HG02884 (cell line): Measurements from ENCODE around the gene C3orf18.

Experiments used
- ATAC-seq: cut with Tn5 transposase; IDR thresholded peaks from one replicate; pipeline ENCODE4 v1.9.1; 2021; ENCODE audit warnings: mild to moderate bottlenecking, moderate library complexity; ENCODE audit not compliant: unreplicated experiment

C3orf18 gene

GRCh38 chr3:50551681-50552435 is 15.7 kb downstream of the C3orf18 start:
- ATAC-seq, result no peak

DNA sequence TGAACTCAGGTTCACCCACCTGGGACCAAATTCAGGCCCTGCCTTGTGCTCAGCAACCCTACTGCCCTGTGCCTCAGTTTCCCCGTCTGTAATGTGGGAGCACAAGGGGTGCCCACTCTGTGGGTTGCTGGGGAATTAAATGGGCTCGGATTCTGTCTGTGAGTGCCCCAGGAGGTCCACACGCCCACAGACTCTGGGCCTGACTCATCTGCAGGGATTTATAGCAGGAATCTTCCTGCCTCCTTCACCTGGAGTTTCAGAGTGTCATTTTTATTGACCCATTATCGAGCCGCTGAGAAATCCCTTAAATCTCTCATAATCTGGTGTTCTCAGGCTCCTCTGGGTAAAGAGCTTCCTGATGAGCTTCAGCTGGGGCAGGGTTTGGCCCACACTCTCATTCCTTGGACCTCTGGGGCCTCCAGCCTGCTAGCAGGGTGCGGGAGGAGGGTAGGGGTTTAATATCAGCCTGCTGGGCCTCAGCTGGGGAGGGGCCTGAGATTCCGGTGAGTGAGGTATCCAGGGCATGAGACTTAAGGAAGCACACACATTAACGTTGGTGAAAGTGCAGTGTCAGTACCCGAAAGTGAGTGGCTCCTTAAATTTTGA is 16.4 kb downstream of the C3orf18 start:
- no peak for ATAC-seq

GRCh38 chr3:50550079-50550736 is 17.3 kb downstream of the C3orf18 start:
- ATAC-seq, result no peak

DNA sequence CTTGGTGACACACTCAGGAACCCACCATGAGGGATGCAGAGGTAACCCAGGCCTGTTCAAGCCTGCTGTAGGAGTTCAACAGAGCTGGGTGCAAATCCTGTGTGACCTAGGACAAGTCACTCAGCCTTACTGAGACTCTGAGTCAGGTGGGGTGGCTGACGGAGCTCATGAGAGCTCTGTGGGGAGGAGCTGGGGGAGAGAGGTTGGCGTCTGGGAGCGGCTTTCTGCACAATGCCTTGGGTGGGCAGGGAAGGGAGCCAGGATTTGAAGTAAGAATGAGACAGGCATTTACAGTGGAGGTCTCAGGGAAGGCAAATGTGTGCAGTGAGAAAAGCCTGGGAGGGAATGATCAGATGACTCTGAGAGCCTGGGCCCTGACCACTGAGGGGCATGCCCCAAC is 18.3 kb downstream of the C3orf18 start:
- ATAC-seq, result no peak

DNA sequence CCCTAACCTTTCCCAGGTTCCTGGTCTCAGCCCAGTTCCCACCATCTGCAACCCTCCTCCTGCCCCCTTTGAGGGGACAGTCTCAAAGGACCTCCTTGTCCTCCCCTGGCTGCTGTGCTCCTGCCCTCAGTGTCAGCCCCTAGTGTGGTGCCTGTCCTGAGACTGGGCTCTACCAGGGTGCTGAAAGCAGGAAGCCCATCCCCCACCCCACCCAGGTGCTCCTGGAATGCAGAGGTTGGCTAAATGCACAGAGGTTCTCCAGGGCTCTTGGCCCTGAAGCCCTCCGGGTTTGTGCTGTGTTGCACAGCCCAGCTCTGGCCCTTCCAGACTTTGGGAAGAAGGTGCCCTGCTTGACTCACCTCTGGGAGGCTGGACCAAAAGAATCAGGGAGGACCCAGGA is 21.8 kb downstream of the C3orf18 start:
- ATAC-seq, result no peak

GRCh38 chr3:50542177-50543034 is 25.1 kb downstream of the C3orf18 start:
- ATAC-seq, result no peak

DNA sequence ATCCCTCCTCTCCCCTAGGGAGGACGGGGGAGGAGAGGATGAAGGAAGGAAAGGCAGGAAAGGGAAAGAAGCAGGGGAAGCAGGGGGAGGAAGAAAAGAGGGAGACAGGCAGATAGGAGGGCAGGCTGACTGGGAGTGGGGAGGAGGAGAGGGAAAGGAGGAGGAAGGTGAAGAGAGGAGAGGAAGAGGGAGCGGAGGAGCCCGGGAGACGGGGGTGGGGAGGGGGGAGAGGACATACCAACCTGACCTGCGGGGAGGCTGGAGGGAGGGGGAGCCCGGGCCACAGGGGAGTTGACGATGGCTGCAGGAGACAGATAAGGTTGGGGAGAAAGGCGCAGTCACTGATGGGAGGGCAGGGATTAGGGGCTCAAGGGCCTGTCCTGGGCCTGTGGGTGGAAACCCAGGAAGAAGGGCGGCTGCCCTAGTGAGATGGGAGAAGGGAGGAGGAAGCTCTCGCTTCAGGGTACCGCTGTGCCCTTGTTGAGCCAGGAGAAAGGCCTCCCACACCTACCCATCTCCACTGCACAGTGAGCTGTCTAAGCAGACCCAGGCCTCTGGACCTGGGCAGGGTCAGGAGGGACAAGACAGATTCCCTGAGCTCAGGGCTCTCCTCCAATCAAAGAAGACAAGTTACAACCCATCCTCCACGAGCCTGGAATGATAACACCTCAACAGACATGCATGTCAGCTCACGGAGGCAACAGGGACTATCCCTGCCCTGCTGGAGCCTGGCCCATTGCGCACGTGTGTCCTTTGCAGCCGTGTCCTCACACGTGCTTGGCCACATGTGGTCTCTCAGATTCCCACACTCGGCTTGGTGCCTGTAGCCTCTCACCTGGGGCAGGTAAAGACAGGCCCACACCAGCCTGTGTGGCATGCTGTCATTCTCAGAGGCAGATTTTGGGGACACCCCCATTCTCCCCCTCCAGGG is 27.9 kb downstream of the C3orf18 start:
- ATAC-seq, result no peak

DNA sequence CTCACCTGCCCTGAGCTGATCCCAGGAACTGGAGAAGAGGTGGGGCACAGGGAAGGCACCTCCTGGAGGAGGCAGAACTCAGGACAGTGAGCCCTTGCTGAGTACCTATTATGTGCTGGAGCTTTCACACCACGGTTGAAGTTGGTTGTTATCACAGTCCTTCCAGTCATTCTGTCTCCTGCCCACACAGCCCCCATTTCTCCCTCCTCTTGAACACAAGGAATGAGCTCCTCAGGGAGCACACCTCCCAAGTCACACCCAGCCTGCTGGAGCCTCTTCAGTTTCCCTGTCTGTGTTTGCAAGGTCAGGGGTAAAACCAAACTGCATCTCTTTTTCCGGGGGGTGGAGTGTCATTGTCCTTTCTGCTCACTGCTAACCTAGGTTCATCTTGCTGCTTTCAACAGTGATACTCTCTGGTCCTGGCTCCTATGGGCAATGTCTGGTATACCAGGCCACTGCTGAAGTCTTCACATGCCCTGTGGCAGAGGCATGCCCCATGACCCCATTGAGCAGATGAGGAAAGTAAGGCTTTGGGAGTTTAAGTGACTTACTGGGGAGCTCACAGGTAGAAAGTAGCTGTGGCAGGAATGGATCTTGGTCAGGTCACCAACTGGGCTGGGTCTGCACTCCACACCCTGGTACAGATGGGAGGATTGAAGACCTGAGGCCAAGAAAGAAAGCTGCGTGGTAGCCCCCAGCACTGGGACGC is 30.0 kb downstream of the C3orf18 start:
- ATAC-seq, result no peak

GRCh38 chr3:50536471-50537180 is 30.9 kb downstream of the C3orf18 start:
- no peak for ATAC-seq

DNA sequence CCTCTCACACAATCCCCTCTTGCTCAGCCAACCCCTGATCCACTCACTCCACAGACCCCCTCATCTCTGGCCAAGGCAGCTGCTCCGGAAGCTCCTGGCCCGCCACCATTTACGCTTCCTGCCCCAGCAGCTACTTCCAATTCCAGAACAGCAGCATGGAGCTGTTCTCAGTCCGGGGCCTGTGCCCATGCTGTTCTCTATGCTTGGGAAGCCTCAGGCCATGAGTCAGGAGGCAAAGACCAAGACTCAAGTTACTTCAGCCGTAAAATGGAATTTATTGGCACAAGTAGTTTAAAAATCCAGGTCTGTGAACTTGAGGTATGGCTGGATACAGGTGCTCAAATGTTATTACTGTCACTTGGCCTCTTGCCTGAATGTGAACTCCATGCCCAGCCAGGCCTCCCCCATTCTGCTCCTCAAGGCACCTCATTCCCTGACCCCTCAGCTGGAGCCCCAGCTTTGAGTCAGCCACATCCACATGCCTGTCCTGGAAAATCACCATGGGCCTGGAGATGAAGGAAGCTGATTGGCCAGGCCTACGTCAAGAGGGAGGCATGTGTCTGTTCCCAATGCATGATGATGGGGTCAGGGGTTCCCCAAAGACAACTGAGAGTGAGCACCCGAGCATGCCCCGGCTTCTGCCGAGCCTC is 32.7 kb downstream of the C3orf18 start:
- ATAC-seq, result no peak

DNA sequence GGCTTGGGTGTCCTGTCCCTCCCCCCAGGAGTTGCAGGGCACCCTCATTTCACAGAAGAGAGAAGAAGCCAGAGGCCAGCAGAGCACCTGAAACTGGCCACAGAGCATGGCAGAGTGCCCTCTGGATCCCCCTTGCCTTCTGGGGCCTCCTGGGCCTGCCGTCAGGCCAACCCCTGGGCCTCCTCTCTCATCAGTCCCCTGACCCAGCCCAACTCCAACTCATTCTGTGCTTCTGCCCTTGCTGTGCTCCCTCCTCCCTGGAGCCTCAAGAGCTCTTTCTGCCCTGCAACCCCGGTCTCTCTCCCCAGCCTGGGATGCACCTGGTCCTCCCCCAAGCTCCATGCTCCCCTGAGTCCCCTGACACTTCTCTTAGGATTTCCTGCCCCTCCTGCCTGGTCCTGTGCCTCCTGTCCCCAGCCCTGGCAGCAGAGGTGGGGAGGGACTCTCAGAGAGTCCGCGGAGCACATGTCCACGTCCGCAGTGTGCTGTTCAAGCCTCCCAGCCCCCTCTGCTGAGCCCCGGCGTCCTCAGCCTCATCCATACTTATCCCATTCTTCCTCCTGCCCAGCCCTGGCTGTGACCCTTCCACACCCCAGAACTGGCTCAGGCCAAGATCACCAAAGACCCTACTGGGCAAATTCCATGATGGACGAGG is 33.6 kb downstream of the C3orf18 start:
- ATAC-seq, result no peak

DNA sequence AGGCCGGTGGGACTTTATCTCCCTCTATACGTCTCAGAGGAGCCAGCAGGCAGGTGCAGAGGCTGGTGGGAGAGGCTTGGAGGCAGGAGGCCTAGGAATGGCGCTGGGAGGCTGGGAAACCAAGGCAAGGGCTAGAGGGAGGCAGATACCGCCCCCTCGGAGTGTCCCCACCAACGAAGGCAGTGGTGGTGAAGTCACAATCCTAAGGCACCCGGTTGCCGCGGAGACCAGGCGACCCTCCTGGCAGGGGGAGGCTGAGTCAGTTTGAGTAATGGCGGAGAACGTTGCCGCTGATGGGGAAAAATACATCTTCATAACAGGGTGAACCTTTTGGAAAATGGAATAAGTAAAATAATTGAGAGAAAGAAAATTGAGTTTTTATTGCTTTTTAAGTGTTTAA is 34.2 kb downstream of the C3orf18 start:
- no peak for ATAC-seq

- no peak for ATAC-seq
Observed at GRCh38 chr3:50532062-50532705, 35.4 kb downstream of the C3orf18 start.

GRCh38 chr3:50531201-50531600 is 36.3 kb downstream of the C3orf18 start:
- no peak for ATAC-seq

GRCh38 chr3:50530001-50530970 is 37.3 kb downstream of the C3orf18 start:
- ATAC-seq, result no peak

DNA sequence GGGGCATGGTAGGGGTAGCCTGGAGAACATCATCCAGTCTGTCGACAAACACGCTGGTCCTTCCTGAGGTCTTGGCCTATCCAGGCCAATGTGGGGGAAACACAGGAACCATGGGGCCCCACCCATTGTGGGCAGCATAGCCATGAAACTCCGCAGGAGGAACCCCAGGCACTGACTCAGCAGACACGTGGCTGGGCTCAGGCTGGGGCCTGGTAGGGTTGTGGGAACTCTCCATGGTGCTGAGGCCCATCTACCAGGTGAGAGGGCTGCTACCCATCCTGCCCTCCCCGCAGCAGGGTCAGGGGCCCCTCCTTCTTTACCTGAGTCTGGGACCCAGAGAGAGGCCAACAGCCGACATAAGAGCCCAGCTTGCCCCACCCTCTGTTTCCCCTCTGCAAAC is 41.6 kb downstream of the C3orf18 start:
- ATAC-seq, result no peak
